VCaP (cell line): ENCODE data around the gene MINAR1.

Experiments used
- H3K27ac ChIP-seq: fragments of 450-650 bp; 2 replicates; pipeline ENCODE4 v1.5.1; 2017
- TF ChIP-seq, protein P1 (sequence below): fragments of 450-650 bp; conservative IDR thresholded peaks from 2 replicates; pipeline ENCODE4 v1.5.1; 2017; ENCODE audit warnings: mild to moderate bottlenecking, moderate library complexity

MINAR1 gene

DNA sequence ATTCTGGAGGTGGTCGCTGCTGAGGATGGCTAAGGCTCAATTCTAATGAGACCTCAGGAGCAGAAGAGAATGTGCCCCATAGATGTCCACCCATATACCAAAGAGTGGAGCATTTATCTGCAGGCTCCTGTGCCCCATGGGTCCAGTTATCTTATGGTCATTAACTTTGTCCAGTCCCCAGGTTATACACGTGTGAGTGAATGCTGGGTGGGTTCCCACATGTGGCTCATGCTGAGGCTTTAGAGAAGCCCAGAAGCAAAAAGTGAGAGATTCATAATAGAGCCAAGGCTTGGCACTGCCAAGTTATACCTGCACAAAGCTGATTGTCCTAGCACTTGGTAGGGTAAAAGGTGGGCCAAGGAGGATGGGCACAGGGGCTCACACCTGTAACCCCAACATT is 30.0 kb upstream of the MINAR1 start:
- TF ChIP-seq, protein P1, sequence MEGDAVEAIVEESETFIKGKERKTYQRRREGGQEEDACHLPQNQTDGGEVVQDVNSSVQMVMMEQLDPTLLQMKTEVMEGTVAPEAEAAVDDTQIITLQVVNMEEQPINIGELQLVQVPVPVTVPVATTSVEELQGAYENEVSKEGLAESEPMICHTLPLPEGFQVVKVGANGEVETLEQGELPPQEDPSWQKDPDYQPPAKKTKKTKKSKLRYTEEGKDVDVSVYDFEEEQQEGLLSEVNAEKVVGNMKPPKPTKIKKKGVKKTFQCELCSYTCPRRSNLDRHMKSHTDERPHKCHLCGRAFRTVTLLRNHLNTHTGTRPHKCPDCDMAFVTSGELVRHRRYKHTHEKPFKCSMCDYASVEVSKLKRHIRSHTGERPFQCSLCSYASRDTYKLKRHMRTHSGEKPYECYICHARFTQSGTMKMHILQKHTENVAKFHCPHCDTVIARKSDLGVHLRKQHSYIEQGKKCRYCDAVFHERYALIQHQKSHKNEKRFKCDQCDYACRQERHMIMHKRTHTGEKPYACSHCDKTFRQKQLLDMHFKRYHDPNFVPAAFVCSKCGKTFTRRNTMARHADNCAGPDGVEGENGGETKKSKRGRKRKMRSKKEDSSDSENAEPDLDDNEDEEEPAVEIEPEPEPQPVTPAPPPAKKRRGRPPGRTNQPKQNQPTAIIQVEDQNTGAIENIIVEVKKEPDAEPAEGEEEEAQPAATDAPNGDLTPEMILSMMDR = no peak
- no peak overlapping the region for H3K27ac ChIP-seq

DNA sequence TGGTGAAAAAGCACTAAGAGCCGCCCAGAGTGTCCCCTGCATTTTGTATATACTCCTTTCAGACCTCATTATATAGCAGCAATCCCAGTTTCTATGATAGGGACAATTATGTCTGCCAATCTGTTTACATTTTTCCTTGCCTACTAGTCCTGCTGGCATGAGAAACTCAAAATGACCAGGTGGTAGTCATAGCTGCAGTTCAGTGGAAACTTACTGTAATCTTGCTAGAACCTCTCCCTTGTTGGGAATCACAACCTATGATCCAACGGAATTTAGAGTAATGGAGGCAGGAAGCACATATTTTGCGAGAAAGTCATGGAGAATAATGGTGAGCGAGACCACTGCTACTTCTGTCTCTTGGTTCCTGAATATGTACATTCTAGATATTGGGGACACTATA is 28.6 kb upstream of the MINAR1 start:
- H3K27ac ChIP-seq = no peak overlapping the region

DNA sequence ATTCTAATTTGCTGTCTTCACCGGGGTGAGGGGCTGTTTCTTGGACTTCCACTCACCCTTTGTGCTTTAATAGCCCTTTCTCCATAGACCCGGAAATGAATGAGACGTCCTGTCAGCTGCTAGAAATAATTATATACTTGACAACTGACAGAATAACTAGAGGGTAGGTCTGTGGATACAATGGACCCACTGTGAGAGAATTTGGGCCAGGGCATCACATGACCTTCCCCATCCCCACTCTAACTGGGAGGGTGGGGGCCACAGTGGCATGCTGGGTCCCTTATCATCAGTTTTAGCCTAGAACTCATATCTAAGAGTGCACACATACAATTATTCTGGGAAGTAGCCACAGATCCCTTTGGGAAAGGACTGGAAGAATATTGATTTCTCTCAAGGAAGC is 25.9 kb upstream of the MINAR1 start:
- no peak overlapping the region for H3K27ac ChIP-seq
- TF ChIP-seq, protein P1 = no peak

More for the DNA sequence above, 28.6 kb upstream of the MINAR1 start:
- TF ChIP-seq, protein P1 = no peak

DNA sequence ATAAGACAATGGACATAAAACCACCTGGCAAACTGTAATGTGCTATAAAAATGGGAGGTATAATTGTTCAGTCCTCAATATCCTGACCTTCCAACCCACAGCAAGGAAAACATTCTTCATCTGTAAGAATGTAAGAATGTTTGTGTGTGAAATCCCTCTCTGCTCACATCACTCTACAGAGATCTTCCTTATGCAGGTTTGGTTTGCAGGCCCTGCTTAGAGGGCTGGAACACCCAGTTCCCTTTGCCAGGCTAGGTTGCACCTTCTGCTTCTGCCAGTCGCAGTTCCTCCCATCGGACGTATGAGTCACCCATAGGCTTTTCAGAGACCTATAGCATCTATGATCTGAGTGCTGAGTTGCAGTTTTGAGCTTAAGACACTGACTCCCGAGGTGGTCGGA is 24.1 kb upstream of the MINAR1 start:
- no peak overlapping the region for H3K27ac ChIP-seq
- TF ChIP-seq, protein P1 = no peak

DNA sequence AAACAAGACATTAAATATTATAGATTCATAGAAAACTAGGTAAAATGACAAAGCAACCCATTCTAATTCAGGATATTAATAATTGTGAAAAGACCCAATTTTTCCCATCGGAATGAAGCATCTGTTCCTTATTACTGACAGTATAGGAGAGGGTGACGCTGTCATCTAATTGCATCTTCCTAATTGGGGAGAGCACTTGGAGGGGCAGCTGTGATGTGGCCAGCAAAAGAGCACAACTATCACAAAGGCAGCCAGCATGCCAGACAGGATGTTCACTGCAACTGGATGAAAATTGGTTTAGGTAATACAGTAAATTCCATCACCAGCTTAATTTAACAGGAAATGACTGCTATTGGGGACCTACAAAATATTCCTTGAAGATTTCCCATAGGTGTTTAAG is 21.9 kb upstream of the MINAR1 start:
- TF ChIP-seq, protein P1 = no peak
- H3K27ac ChIP-seq = no peak overlapping the region

DNA sequence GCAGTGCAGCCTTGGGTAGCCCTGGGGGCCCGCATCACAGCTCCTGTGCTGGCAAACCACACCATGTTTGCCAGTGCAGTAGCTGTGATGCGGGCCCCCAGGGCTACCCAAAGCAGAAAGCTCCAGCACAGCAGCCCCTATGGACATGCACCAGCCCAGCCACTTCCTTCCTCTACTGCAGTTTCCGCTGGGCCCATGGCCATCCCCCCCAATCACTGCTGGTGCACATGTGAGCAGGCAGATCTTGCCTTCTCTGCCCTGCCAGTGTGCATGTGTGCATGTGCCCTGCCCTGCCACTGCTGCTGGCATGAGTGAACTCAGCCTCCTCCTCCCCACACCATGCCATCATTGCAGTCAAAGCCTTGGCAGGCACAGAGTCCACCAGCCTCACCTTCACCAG is 20.1 kb upstream of the MINAR1 start:
- no peak overlapping the region for H3K27ac ChIP-seq
- TF ChIP-seq, protein P1 = no peak

DNA sequence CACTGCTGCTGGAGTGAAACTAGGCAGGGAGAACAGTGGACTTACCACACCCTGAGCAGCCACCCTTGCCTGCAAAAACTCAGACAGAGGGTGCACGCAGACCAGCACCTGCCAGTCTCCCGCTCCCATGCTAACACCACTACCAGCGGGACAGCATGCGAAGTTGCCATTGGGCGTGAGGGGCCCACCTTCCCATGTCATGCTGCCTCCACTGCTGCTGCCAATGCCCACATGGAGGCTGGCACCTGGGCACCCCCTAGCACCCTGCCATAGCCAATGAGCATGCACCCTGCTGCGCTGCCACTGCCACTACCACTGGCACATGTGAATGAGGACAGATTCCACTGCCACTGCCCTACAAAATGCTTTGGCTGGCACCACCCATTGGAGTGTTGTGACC is 19.7 kb upstream of the MINAR1 start:
- no peak overlapping the region for H3K27ac ChIP-seq
- TF ChIP-seq, protein P1 = no peak

DNA sequence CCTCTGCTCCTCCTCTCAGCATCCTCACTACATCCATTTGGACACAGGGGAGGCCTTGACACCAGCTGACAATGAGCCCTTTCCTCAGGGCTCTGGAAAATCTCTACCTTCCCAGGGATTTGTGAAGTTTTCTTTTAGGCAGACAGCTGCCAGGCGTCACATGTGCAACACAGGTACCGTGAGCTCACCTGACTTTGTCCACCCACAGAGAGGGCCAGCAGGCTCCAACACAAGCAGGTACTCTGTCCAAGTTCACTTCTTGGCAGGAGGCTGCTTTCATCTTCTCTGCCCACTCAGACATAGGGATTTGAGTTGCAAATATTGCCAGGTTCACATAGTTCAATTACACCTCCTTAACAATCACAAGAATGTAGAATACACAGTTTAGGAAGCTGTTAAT is 15.3 kb upstream of the MINAR1 start:
- no peak overlapping the region for H3K27ac ChIP-seq
- TF ChIP-seq, protein P1 = no peak
